HG03064 (cell line): ENCODE data around the gene ANO1.

ENCODE experiments used
- ATAC-seq: cut with Tn5 transposase; IDR thresholded peaks from one replicate; pipeline ENCODE4 v1.9.1; 2021; ENCODE audit warnings: low read depth; ENCODE audit not compliant: unreplicated experiment

ANO1 gene

GRCh38 chr11:70092959-70093715 is 15.0 kb downstream of the ANO1 start:
- ATAC-seq = no peak

DNA sequence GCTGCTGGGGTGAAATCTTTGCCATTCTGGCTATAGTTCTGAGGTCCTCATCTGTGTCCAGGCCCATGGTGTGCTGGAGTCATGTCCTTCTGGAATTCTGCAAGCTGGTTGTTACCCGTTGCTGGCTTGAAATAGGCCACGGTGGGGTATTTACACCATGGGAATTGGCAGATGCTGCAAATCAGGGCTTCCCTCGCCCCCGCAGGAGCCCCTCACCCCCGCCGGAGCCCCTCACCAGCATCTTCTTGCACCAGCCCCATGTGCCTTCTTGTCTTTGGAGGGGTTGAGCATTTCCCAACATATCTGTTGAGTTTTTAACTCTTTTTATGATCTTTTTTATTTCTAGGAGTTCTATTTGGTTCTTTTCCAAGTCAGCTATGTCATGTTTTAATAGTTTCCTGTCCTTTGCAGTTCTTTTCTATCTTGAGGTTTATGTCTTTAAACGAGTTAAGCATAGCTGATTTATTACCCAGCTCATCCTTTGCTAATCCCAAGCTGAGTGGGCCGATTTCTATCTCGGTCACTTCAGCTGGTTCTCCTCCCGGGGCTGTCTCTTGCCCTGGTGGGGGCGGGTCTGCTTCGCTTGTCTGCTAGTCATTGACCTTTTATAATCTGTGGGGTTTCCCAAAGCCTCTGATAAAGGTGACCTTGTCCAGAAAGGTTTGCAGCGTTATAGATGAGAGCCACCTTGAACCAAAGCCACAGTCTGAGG is 17.6 kb downstream of the ANO1 start:
- no peak for ATAC-seq

DNA sequence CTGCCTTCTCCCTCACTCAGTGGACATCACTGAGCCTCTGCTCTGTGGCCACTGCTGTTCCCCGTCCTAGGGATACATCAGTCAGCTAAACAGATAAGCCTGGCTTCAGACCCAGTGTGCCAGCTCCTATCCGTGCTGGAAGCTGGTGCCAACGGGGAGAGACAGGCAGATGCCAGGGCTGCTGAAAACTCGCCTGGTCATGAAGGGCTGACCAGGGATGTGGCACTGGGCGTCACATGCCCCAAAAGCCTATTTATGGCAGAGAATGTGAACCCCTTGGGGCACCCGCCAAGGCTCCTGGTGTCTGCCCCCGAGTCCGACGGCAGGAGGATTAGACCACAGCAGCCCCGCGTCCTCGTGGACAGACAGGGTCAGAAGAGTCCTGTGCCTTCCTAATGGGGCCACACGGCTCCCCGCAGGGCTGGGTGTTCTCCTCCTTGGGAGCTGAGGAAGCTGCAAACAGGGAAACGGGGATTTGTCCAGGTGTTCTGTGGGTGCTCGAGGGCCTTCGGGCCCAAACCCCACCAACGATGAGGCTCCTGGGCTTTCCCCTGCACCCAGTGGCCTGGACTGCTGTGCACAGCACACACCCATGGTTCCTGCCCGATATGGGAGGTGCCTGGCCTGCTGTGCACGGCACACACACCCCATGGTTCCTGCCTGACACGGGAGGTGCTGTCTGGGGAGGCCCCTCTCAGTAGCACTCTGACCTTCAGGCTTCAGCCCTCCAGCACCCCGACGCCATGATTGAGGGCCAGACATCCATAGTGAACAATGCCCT is 19.9 kb downstream of the ANO1 start:
- ATAC-seq = no peak

- ATAC-seq = no peak
Observed at GRCh38 chr11:70098936-70099335, 20.8 kb downstream of the ANO1 start.

GRCh38 chr11:70099578-70100279 is 21.6 kb downstream of the ANO1 start:
- no peak for ATAC-seq

DNA sequence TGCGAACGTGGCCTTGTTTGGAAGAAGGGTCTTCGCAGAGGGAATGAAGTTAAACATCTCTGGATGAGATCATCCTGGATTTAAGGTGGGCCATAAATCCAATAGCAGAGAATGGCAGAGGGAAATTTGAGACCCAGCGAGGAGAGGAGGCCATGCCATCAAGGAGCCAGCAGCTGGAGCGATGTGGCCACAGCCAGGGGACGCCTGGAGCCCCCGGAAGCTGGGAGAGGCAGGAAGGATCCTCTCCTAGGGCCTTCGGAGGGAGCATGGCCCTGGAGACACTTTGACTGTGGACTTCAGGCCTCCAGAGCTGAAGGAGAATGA is 22.1 kb downstream of the ANO1 start:
- no peak for ATAC-seq

DNA sequence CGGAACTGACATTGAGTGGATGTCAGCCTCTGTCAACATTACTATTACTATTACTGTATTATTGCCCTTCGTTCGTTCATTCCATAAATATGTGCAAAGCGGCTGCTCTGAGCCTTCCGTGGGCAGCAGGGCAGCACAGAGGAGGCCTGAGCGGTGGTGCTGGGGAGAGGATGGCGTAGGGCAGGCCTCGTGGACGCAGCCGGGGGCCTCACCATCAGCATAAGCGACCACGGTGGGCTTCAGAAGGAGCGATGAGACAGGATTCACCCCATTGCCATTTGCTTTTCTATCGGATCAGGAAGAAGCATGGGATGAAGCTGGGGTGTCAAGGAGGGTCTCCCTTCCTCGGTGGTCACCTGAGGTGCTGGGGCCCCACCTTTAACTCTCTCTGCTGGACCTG is 22.7 kb downstream of the ANO1 start:
- no peak for ATAC-seq

DNA sequence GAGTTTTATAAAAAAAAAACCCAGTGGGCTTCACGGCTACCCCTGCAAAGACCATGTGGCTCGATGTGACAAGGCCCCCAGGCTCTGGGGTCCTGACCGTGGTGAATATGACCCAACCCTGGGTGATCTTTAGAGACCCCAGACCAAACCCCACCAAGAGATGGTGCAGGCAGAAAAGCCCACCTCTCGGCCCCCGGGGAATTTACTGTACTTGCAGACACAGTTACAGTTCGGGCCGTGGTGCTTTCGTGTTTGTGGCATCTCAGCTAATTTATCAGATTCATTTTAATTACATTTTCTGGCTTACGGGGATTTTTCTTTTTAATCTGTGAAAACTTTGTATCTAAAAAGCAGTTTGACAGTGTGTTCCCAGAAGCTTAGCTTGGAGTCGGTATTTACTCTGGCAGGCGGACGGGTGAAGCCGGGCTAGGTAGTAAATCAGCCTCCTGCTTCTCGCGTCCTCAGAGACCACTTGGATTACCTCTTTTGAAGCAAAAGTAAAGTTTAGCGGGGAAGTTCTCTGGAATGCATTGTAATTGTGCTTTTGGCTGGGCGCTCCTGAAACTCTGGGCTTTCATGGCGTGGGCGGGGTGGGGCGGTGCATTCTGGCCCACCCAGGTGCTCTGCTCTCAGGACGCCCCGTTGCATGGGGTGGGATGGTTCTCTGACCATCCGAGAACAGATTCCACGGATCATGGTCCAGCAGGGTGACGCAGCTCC is 25.3 kb downstream of the ANO1 start:
- ATAC-seq = no peak

DNA sequence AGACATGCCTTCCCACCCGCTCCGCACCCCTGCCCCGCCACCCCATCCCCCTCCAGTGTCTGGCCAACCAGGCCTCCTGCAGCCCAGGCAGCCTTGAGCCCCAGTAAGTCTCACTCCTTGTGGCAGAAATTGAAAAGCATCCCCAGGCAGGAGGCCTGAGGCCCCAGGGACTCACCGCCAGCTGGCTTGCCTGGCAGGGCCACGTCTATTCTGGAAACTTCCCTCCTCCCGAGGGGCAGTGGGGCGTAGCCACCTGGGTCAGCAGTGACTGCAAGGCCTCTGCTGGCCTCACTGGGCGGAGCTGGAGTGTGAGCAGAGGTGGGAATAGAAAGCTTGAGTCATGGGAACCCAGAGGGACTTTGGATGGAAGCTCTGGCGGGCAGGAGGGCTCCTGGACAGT is 26.3 kb downstream of the ANO1 start:
- no peak for ATAC-seq

DNA sequence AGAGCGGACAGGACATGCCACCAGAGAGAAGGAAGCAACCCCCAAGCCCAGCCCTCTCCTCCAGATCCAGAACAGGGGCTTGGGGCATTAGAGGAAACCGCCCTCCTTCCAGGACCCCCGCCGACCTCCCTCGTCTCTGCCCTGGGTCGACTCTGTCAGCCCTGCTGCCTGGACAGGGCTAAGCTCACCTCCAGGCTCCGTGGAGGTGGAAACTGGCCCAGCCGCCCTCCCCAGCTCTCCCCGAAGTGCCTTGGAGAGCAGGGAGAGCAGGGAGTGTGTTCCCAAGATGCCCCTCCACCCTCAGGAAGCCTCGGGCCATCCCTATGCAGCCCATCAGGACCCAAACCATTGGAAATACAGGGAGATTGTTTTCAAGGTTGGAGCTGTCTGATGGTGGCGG is 26.8 kb downstream of the ANO1 start:
- no peak for ATAC-seq

- ATAC-seq = no peak
Observed at GRCh38 chr11:70105369-70105754, 27.2 kb downstream of the ANO1 start.

DNA sequence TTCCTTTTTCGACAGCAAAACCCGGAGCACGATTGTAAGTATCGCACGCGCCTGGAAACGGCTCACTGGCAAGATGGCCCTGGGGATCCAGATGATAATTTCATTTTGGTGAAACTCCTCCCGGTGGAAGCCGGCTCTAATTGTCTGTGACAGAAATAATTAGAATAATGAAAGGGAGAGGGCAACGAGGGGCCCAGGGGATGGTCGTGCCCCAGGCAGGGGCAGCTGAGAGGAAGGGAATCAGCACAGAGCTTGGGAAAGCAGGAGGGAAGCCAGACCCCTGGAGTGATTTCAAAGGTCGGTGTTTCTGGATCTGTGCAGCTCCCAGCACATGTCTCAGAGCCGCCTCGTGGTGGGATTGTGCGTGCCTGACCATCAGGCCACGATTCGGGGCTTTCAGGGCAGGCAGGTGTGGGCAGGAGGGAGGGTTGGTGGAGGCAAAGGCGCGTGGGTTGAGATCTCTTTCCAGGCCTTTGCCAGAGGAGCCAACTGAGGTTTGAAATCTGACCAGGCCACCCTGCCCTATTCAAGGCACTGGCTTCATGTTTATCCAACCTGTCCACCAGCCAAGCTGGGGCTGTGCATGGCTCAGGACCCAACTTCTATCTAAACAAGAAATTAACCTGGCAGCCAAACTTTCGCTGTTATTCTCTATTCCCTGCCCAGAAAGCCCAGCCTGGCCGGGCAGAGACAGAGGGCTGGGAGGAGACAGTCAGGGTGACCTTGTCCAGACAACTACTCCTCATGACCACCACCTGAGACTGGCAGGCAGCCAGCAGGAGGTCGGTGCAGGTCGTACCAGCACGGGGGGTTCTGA is 27.8 kb downstream of the ANO1 start:
- no peak for ATAC-seq

DNA sequence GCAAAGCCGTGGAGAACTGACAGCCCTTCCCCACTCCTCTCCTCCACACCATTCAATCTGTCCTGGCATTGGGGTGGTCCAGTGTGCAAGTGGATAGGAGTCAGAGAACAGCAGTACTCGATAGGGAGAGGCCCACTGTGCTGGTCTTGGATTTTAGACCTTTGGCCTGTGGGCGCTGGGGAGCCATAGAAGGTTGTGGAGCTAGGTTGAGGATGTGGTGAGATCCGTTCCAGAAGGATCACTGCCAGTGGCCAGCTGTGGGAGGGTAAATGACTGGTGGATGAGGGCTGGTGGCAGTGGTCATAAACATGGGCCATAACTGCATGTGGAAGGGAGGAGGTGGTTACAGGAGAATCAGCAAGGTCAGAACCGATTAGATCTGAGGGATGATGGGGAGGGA is 28.6 kb downstream of the ANO1 start:
- ATAC-seq = no peak

- no peak for ATAC-seq
Observed at GRCh38 chr11:70107191-70107590, 29.1 kb downstream of the ANO1 start.

GRCh38 chr11:70107756-70108155 is 29.6 kb downstream of the ANO1 start:
- ATAC-seq = no peak

- ATAC-seq = no peak
Observed at GRCh38 chr11:70108250-70108649, 30.1 kb downstream of the ANO1 start.

DNA sequence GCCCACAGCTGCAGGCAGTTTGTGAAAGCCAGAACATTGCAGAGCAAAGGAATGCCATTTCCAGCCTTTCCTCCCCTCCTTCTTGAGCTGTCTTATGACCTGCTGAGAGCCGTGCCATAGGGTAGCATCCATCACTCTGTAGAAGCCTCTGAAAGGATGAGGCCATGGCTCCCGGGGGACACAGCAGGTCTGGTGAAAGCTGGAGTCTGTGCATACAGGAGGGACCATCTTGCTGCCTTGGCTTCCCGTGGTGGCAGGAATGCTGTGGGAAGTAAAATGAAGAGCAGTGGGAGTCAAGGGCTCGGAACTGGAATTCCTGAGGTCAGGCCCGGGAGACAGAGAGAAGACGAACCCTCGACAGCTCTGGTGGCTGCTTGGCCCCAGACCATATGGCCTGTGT is 30.9 kb downstream of the ANO1 start:
- ATAC-seq = no peak

GRCh38 chr11:70109903-70110302 is 31.8 kb downstream of the ANO1 start:
- ATAC-seq = no peak

DNA sequence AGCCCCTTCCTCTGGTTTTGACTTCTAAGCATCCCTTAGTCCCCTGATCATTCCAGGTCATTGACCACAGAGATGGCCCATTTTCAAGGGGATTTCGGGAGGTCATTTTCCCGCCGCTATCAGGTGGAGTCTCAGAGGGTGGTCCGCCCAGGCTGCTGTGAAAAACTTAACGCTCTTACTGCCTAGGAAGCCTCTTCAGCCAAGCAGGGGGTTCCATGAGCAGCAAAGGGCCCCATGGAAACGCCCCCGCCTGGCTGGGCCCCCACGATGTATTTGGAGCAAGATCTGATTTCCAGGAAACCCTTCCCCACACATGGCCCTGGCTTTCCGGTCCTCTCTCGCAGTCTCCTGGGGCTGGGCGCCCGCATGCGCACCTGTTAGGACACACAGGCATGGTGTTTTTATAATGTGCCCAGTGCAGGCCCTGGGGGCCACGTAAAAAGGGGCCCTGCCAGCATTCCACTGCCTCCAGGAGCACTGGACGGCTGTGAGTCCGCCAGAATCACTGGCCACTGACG is 32.5 kb downstream of the ANO1 start:
- ATAC-seq = no peak
